K562 (cell line): ENCODE measurements around the gene PLXDC2. TPM values are rescaled to one million over a fixed set of nuclear protein-coding genes. Genes with fewer than 3 reads are reported as not detected.

Experiments
- ATAC-seq: fragments of 200-7000 bp; cut with Tn5 transposase; 3 replicates; pipeline ENCODE4 v1.9.1; 2020; ENCODE audit warnings: moderate library complexity
- BruUV-seq: library from RNA; stranded (reverse); fragments of 400-500 nt; replicated peaks from 2 replicates; lab custom pipeline; 2021; lab: Mats Ljungman, UMichigan
- CTCF ChIA-PET: fragments of 300-600 bp; formaldehyde crosslinking; extraction: SDS; loops from one replicate; lab custom pipeline; 2021; ENCODE audit warnings: low intra/inter-chr PET ratio; lab: Yijun Ruan, JAX
- POLR2A ChIA-PET: fragments of 300-600, 350-650 bp; sonication (Branson Sonifier 250); formaldehyde crosslinking; extraction: SDS; loops from one replicate; lab custom pipeline; 2021; ENCODE audit warnings: antibody characterized with exemption, inconsistent platforms; lab: Yijun Ruan, JAX
- DNase-seq, 4 experiments: peaks; one replicate each; pipeline versions ENCODE4 v3.0.0 to v3.0.0-alpha.2; 2011 to 2018; ENCODE audit warnings: low spot score in 3 of 4, mixed read lengths in 3 of 4; ENCODE audit errors: extremely low read depth in 1 of 4
- FAIRE-seq: peaks from 2 replicates; lab custom pipeline; 2011; peaks lifted over from hg19 to GRCh38; lab: Jason Lieb, UNC
- H2AFZ ChIP-seq: 2 replicates; pipeline ENCODE4 v1.6.0; 2011; ENCODE audit warnings: low read depth, low read length, control low read depth, inconsistent platforms
- H3K27ac ChIP-seq: fragments of 200-600 bp; 3 replicates; pipeline ENCODE4 v1.8.0; 2011; ENCODE audit warnings: low read depth, mild to moderate bottlenecking, control low read depth, inconsistent platforms, low read length, moderate library complexity, mixed read lengths; ENCODE audit errors: extremely low read depth
- H3K27me3 ChIP-seq, 2 experiments: fragments of 300-600 bp in 1 of 2; 2 replicates in 1 of 2; 3 replicates in 1 of 2; pipeline versions ENCODE4 v1.6.0 to v1.8.0; 2011; ENCODE audit warnings: inconsistent platforms in 2 of 2, low read length in 2 of 2, mild to moderate bottlenecking in 1 of 2, mixed read lengths in 1 of 2, moderate library complexity in 1 of 2; ENCODE audit not compliant: control insufficient read depth in 2 of 2, insufficient read depth in 2 of 2
- H3K36me3 ChIP-seq: fragments of 300-600 bp; 3 replicates; pipeline ENCODE4 v1.8.0; 2011; ENCODE audit warnings: mild to moderate bottlenecking, low read length, inconsistent platforms; ENCODE audit not compliant: control insufficient read depth, insufficient read depth
- H3K4me1 ChIP-seq, 2 experiments: fragments of 200-600 bp in 1 of 2; replicated peaks in 1 of 2; 2 replicates in 1 of 2; 3 replicates in 1 of 2; pipeline versions ENCODE4 v1.5.1 to v1.8.0; 2011; ENCODE audit warnings: inconsistent platforms in 2 of 2, low read length in 2 of 2, mild to moderate bottlenecking in 1 of 2, mixed read lengths in 1 of 2, moderate library complexity in 1 of 2; ENCODE audit not compliant: control insufficient read depth in 2 of 2, insufficient read depth in 2 of 2
- H3K4me2 ChIP-seq: 2 replicates; pipeline ENCODE4 v1.6.1; 2011; ENCODE audit warnings: low read length, control low read depth, inconsistent platforms, mixed read lengths; ENCODE audit not compliant: insufficient read depth
- H3K4me3 ChIP-seq: fragments of 200-600 bp; sonication (generic), shearing (Covaris generic); 2 replicates; pipeline ENCODE4 v1.5.1; 2016; ENCODE audit warnings: control low read depth, inconsistent platforms
- H3K79me2 ChIP-seq: fragments of 200-600 bp; 3 replicates; pipeline ENCODE4 v1.8.0; 2011; ENCODE audit warnings: low read length, inconsistent platforms; ENCODE audit not compliant: control insufficient read depth, insufficient read depth
- H3K9ac ChIP-seq, 2 experiments: 2 replicates each; pipeline versions ENCODE4 v1.6.0 to v1.6.1; 2011; ENCODE audit warnings: low read depth in 2 of 2, low read length in 2 of 2, control low read depth in 1 of 2, inconsistent platforms in 1 of 2, mild to moderate bottlenecking in 1 of 2, mixed read lengths in 1 of 2; ENCODE audit not compliant: insufficient read depth in 1 of 2
- H3K9me1 ChIP-seq: one replicate; pipeline ENCODE4 v1.6.0; 2011; ENCODE audit warnings: inconsistent platforms, mild to moderate bottlenecking, low read length, moderate library complexity; ENCODE audit not compliant: control insufficient read depth, insufficient read depth
- H3K9me3 ChIP-seq: replicated peaks from 2 replicates; pipeline ENCODE4 v1.5.1; 2011; ENCODE audit warnings: low read depth, low read length, inconsistent platforms; ENCODE audit not compliant: control insufficient read depth, insufficient read depth
- H4K20me1 ChIP-seq: replicated peaks from 2 replicates; pipeline ENCODE4 v1.6.1; 2011; ENCODE audit warnings: low read length, inconsistent platforms, mixed read lengths; ENCODE audit not compliant: control insufficient read depth, insufficient read depth
- BRF1 ChIP-seq: IDR thresholded peaks from 3 replicates; pipeline ENCODE4 v1.6.1; 2011; ENCODE audit warnings: borderline replicate concordance, mild to moderate bottlenecking; ENCODE audit not compliant: insufficient read length; ENCODE audit errors: extremely low read depth
- FOS ChIP-seq: IDR thresholded peaks from 3 replicates; pipeline ENCODE4 v1.6.1; 2011; ENCODE audit not compliant: insufficient read length; ENCODE audit errors: extremely low read depth
- HOMEZ ChIP-seq: fragments of 250-450 bp; sonication (Bioruptor Pico); IDR thresholded peaks from 2 replicates; pipeline ENCODE4 v1.4.0; 2020; ENCODE audit warnings: mild to moderate bottlenecking, moderate library complexity
- PTRF ChIP-seq: fragments of 450-650 bp; IDR thresholded peaks from 2 replicates; pipeline ENCODE4 v1.6.1; 2016; ENCODE audit warnings: mild to moderate bottlenecking, missing genetic modification characterization, missing compliant biosample characterization
- RB1 ChIP-seq: fragments of 450-650 bp; IDR thresholded peaks from 2 replicates; pipeline ENCODE4 v1.6.1; 2017; ENCODE audit warnings: low read depth, mild to moderate bottlenecking
- SMARCE1 ChIP-seq: fragments of 450-650 bp; IDR thresholded peaks from 2 replicates; pipeline ENCODE4 v1.7.1; 2016; ENCODE audit warnings: mild to moderate bottlenecking
- THRA ChIP-seq: fragments of 450-650 bp; IDR thresholded peaks from 2 replicates; pipeline ENCODE4 v1.6.1; 2017; ENCODE audit warnings: mild to moderate bottlenecking, moderate library complexity
- ZBTB17 ChIP-seq: fragments of 450-650 bp; formaldehyde crosslinking; IDR thresholded peaks from 2 replicates; pipeline ENCODE4 v1.4.0; 2020; ENCODE audit warnings: mild to moderate bottlenecking
- WGBS: fragments of 100-300 bp; shearing (Covaris generic); methylation state at CpG from one replicate; pipeline ENCODE4 v1.1.6; 2016; ENCODE audit warnings: low coverage, mixed read lengths; ENCODE audit not compliant: insufficient coverage; ENCODE audit errors: missing lambda C conversion rate; 5-methylcytosine and 5-hydroxymethylcytosine counted together
- in situ Hi-C: fragments of 300-500 bp; cut with MboI; formaldehyde crosslinking; loops from 4 replicates; pipeline ENCODE4 v1.15.0; 2018; ENCODE audit warnings: inconsistent platforms, mixed read lengths
- intact Hi-C: fragments of 100-400 bp; cut with micrococcal nuclease; formaldehyde crosslinking; loops from 2 replicates; pipeline ENCODE4 v1.14.2; 2022
- polyA plus RNA-seq, 8 experiments: library from polyadenylated mRNA; depleted of rRNA in 4 of 8; stranded (reverse) in 5 of 8; unstranded in 3 of 8; fragments of >200 nt; fragmentation: Nextera tagmentation in 2 of 8; fragmentation: Illumina TruSeq in 1 of 8; extraction: Ambion mirVana in 2 of 8; extraction: Trizol in 1 of 8; gene quantifications; 2 replicates each; pipeline versions ENCODE4 v1.2.1 to v1.2.3, GENCODE V29; 2011 to 2014; ENCODE audit warnings: inconsistent platforms in 1 of 8, missing spikeins in 1 of 8
- total RNA-seq, 7 experiments: library from RNA; depleted of rRNA in 6 of 7; stranded (reverse); fragments of >200 nt in 6 of 7; fragmentation: Illumina TruSeq in 2 of 7; extraction: Trizol in 2 of 7; gene quantifications; 2 replicates each; pipeline versions ENCODE4 v1.2.1 to v1.2.3, GENCODE V29; 2011 to 2021; ENCODE audit warnings: low replicate concordance in 1 of 7
- TF ChIP-seq, protein P1 (sequence below): fragments of 250-450 bp; sonication (Bioruptor Pico); IDR thresholded peaks from 2 replicates; pipeline ENCODE4 v1.8.0; 2022; ENCODE audit warnings: moderate library complexity, mild to moderate bottlenecking, inconsistent platforms

The PLXDC2 gene
- total and polyA plus RNA-seq, 9 of the 15 experiments (the other 6 are each of a cell fraction or from before 2014, with no cell fraction given): 0.01 to 0.33 (median 0.10) TPM; not detected in 3

DNA sequence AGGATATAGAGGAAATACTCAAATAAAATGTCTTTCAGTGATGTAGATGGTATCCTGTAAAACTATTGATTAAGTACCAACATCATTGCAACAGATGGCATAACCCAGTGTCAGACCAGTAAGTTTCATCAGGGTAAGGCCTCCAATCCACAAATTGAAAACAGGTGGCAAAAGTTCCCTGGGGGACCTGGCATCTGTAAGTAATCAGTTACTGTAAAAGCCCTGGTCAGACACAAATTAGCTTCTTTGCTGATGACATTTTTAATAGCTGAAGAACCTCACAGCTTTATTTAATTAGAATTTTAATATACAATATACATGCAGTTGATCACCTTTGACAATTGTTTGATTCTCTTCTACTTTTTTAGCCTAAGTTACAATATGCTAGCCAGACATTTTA, 152.5 kb downstream of the PLXDC2 start (continued):
- TF ChIP-seq, protein P1, sequence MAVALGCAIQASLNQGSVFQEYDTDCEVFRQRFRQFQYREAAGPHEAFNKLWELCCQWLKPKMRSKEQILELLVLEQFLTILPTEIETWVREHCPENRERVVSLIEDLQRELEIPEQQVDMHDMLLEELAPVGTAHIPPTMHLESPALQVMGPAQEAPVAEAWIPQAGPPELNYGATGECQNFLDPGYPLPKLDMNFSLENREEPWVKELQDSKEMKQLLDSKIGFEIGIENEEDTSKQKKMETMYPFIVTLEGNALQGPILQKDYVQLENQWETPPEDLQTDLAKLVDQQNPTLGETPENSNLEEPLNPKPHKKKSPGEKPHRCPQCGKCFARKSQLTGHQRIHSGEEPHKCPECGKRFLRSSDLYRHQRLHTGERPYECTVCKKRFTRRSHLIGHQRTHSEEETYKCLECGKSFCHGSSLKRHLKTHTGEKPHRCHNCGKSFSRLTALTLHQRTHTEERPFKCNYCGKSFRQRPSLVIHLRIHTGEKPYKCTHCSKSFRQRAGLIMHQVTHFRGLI (CRISPR knock-in tag): no peak

- ChIA-PET CTCF (no interaction called here), POLR2A (no interaction called here)
- H3K27me3 ChIP-seq: no peaks in the 10 kb centered on the region
- no peak for DNase-seq
- no peaks in the 10 kb centered on the region for H3K9me1 ChIP-seq
- ATAC-seq: no peak
- no peak overlapping the region for H3K4me3 ChIP-seq
- WGBS: 0% methylated on average over 2 of the region's 2 CpGs
- in situ Hi-C loops (no loop called here), intact Hi-C loops (no loop called here)
- H3K9ac ChIP-seq: no peak overlapping the region
- no peak for TF ChIP-seq FOS
- TF ChIP-seq HOMEZ (CRISPR knock-in tag): no peak
- TF ChIP-seq RB1: no peak
- no peak for TF ChIP-seq SMARCE1
- TF ChIP-seq THRA: no peak
- TF ChIP-seq ZBTB17 (CRISPR knock-in tag): no peak
- TF ChIP-seq BRF1: no peak
- no peak for TF ChIP-seq PTRF (tag)
- H3K4me1 ChIP-seq: no peaks in the 10 kb centered on the region
- H2AFZ ChIP-seq: no peak overlapping the region
- no peaks in the 10 kb centered on the region for H4K20me1 ChIP-seq
- FAIRE-seq: no peak
- H3K36me3 ChIP-seq: no peaks in the 10 kb centered on the region
- H3K79me2 ChIP-seq: no peaks in the 10 kb centered on the region
- H3K27ac ChIP-seq: no peak overlapping the region
- no peak overlapping the region for H3K4me2 ChIP-seq
- no TSS peak for BruUV-seq
- H3K9me3 ChIP-seq: no peaks in the 10 kb centered on the region
These were observed 154.0 kb downstream of the PLXDC2 start for GRCh38 chr10:19970256-19970655.
